LNCAP (cell line): ENCODE data around the gene MYH3.

Experiments
- CTCF ChIP-seq: fragments of 450-650 bp; IDR thresholded peaks from 2 replicates; pipeline ENCODE4 v1.5.1; 2017; ENCODE audit warnings: mild to moderate bottlenecking

Gene MYH3

GRCh38 chr17:10589553-10590145, 67.5 kb downstream of the MYH3 start:
- TF ChIP-seq CTCF, result no peak

- TF ChIP-seq CTCF, result no peak
These were observed 71.6 kb downstream of the MYH3 start for GRCh38 chr17:10585529-10585928.

GRCh38 chr17:10583834-10584233, 73.3 kb downstream of the MYH3 start:
- no peak for TF ChIP-seq CTCF

GRCh38 chr17:10579270-10579669, 77.8 kb downstream of the MYH3 start:
- TF ChIP-seq CTCF, result no peak
